Esophagus muscularis mucosa (tissue), 4 donors: Measurements from ENCODE around the gene MYO16. TPM values are rescaled to one million over a fixed set of nuclear protein-coding genes. Genes with fewer than 3 reads are reported as not detected.

Source experiments
- DNase-seq: peaks from one replicate; pipeline ENCODE4 v3.0.0-alpha.2; 2017; ENCODE audit errors: extremely low spot score
- H3K27ac ChIP-seq, 4 donors: fragments of 200-600 bp; sonication (generic); replicated peaks in 1 of 4; 1 replicate in 3 of 4; 2 replicates in 1 of 4; pipeline ENCODE4 v1.5.1; 2016 to 2019; ENCODE audit warnings: mild to moderate bottlenecking in 1 of 4
- H3K27me3 ChIP-seq, 4 donors: fragments of 200-600 bp; sonication (generic); one replicate each; pipeline versions ENCODE4 v1.5.1 to v1.6.0; 2016 to 2019
- H3K36me3 ChIP-seq, 4 donors: fragments of 200-600 bp; sonication (generic); one replicate each; pipeline ENCODE4 v1.5.1; 2016 to 2019
- H3K4me1 ChIP-seq, 4 donors: fragments of 200-600 bp; sonication (generic); one replicate each; pipeline ENCODE4 v1.5.1; 2016 to 2019
- H3K4me3 ChIP-seq, 4 donors: fragments of 200-600 bp; sonication (generic); 1 replicate in 2 of 4; 2 replicates in 2 of 4; pipeline ENCODE4 v1.5.1; 2016 to 2019; ENCODE audit warnings: mild to moderate bottlenecking in 4 of 4, moderate library complexity in 1 of 4
- H3K9me3 ChIP-seq, 4 donors: fragments of 200-600 bp; sonication (generic); 1 replicate in 3 of 4; 2 replicates in 1 of 4; pipeline ENCODE4 v1.5.1; 2016 to 2019
- EP300 ChIP-seq: sonication (generic); formaldehyde crosslinking; IDR thresholded peaks from one replicate; pipeline ENCODE4 v1.6.1; 2017; ENCODE audit warnings: antibody characterized with exemption
- POLR2A ChIP-seq: fragments of 450-650 bp; IDR thresholded peaks from one replicate; pipeline ENCODE4 v1.6.1; 2017; ENCODE audit warnings: antibody characterized with exemption, moderate library complexity, mild to moderate bottlenecking, low read depth
- POLR2AphosphoS5 ChIP-seq, 2 donors: sonication (generic); formaldehyde crosslinking; IDR thresholded peaks; one replicate each; pipeline ENCODE4 v1.6.1; 2017; ENCODE audit warnings: antibody characterized with exemption in 2 of 2
- WGBS: methylation state at CpG from one replicate; pipeline ENCODE4 v1.1.5; 2018; 5-methylcytosine and 5-hydroxymethylcytosine counted together
- intact Hi-C: fragments of 100-400 bp; cut with DNase I; formaldehyde crosslinking; loops from one replicate; pipeline ENCODE4 v1.15.1; 2023
- total RNA-seq, 4 donors: library from RNA; depleted of rRNA; stranded (reverse); fragments of >200 nt; gene quantifications; one replicate each; pipeline versions ENCODE4 v1.1.0 to v1.2.1, GENCODE V29; 2016
- TF ChIP-seq, protein P1 (sequence below), 3 experiments: fragments of 200-600 bp in 2 of 3; fragments of 450-650 bp in 1 of 3; sonication (generic) in 2 of 3; IDR thresholded peaks; one replicate each; pipeline ENCODE4 v1.5.1; 2017 to 2019; ENCODE audit warnings: antibody characterized with exemption in 3 of 3, mild to moderate bottlenecking in 2 of 3, moderate library complexity in 1 of 3

The MYO16 gene
- total RNA-seq, 4 donors from 2014 or later = 1.2 to 3.7 (median 1.8) TPM

DNA sequence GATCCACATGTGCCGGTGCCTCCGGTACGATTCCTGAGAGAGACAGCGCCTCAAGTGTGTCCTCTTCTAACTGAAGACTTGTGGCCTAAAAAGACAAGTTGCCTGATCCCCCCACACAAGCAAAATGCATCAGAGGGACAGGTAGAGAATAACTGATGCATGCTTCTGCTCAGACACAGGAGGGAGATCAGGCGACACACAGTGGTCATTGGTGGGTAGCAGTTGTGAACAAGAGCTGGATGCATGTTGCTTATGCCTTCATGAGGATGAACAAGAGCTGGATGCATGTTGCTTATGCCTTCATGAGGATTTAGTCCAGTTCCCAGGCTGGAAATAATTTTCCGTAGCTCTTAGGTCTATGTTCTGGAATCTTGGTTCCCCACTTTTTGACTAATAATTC, 505.6 kb downstream of the MYO16 start:
- Histone ChIP-seq H3K9me3 (no peaks in the 10 kb centered on the region), H3K4me1 (peaks cover 5 to 21% (median 15%) of the 10 kb centered on the region in 4 donors), H3K36me3 (no peaks in the 10 kb centered on the region), H3K27me3 (peaks cover 0 to 4% (median 0%) of the 10 kb centered on the region in 4 donors), H3K4me3 (no peak overlapping the region), H3K27ac (no peak overlapping the region)
- no peak for DNase-seq
- no peak for TF ChIP-seq POLR2AphosphoS5 (IDR thresholded peaks at IDR 0.05)
- no peak for TF ChIP-seq POLR2A
- TF ChIP-seq EP300 = no peak
- TF ChIP-seq, protein P1, sequence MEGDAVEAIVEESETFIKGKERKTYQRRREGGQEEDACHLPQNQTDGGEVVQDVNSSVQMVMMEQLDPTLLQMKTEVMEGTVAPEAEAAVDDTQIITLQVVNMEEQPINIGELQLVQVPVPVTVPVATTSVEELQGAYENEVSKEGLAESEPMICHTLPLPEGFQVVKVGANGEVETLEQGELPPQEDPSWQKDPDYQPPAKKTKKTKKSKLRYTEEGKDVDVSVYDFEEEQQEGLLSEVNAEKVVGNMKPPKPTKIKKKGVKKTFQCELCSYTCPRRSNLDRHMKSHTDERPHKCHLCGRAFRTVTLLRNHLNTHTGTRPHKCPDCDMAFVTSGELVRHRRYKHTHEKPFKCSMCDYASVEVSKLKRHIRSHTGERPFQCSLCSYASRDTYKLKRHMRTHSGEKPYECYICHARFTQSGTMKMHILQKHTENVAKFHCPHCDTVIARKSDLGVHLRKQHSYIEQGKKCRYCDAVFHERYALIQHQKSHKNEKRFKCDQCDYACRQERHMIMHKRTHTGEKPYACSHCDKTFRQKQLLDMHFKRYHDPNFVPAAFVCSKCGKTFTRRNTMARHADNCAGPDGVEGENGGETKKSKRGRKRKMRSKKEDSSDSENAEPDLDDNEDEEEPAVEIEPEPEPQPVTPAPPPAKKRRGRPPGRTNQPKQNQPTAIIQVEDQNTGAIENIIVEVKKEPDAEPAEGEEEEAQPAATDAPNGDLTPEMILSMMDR (IDR thresholded peaks at IDR 0.05) = no peak
- 84% methylated on average over 6 of the region's 6 CpGs for WGBS
- intact Hi-C loops = loop anchor here (10.0 kb wide), 1 partner anchor 170 kb away; no protein-coding TSS in a partner anchor

DNA sequence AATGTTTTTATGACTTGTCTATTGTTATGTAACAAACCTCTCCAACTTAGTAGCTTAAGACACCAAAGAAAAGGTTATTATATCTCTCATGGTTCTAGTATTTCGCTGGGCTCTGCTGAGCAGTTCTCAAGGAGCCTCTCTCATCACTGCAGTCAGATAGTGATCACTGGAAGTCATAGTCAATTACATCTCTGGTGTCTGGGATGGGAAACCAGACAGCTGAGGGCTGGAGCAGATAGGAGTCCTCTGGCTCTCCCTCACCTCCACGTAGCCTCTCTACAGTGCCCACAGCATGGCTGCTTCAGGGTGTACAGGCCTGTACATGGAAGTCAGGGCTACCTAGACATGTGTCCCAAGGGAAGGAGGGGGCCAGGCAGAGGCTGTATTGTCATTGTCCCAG, 507.5 kb downstream of the MYO16 start:
- WGBS = 92% methylated on average over 2 of the region's 2 CpGs
- DNase-seq = no peak
- Histone ChIP-seq H3K27ac (peak overlapping the region in 2 of 4 donors; percentile 34 to 41), H3K27me3 (peaks cover 0 to 17% (median 0%) of the 10 kb centered on the region in 4 donors), H3K9me3 (no peaks in the 10 kb centered on the region), H3K4me3 (no peak overlapping the region), H3K4me1 (peaks cover 1 to 25% (median 16%) of the 10 kb centered on the region in 4 donors), H3K36me3 (no peaks in the 10 kb centered on the region)
- intact Hi-C loops = loop anchor here (10.0 kb wide), 1 partner anchor 172 kb away; no protein-coding TSS in a partner anchor
- TF ChIP-seq EP300 (no peak), POLR2A (no peak)

DNA sequence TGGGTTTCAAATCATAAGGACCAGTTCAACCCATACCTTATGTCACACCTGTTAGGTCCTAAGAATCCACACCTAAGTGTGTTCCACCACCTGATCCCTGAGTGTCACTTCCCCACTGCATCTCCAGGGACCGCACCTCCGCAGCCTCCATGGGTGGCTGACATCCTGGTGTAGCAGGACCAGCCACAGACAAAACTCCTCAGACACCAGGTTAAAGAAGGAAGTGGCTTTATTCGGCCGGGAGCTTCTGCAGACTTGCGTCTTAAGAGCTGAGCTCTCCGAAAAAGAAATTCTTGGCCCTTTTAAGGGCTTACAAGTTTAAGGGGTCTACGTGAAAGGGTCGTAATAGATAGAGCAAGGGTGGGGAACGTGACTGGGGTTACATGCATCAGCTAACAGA, 509.9 kb downstream of the MYO16 start:
- Histone ChIP-seq H3K9me3 (no peaks in the 10 kb centered on the region), H3K4me1 (peaks cover 0 to 27% (median 13%) of the 10 kb centered on the region in 4 donors), H3K27ac (no peak overlapping the region), H3K36me3 (no peaks in the 10 kb centered on the region), H3K27me3 (peaks cover 0 to 17% (median 0%) of the 10 kb centered on the region in 4 donors), H3K4me3 (no peak overlapping the region)
- intact Hi-C loops = loop anchor here (10.0 kb wide), 1 partner anchor 175 kb away; no protein-coding TSS in a partner anchor
- WGBS = 96% methylated on average over 9 of the region's 9 CpGs
- TF ChIP-seq, protein P1 (IDR thresholded peaks at IDR 0.05) = no peak
- TF ChIP-seq EP300 (no peak), POLR2AphosphoS5 (IDR thresholded peaks at IDR 0.05) (no peak), POLR2A (no peak)
- no peak for DNase-seq

DNA sequence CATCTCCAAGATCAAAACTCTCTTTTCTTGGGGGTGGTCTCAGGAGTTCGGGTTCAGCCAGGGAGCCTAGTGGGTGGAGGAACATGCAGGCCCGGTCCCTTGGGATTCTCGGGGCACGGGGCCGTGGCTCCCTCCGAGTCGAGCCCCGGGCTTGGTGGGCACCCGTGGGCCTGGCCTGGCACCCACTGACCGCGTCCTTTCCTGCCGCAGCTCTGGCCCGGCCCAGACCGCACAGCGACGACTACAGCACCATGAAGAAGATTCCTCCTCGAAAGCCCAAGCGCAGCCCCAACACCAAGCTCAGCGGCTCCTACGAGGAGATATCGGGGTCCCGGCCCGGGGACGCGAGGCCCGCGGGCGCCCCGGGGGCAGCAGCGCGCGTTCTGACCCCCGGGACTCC, 510.6 kb downstream of the MYO16 start:
- Histone ChIP-seq H3K27me3 (peaks cover 0 to 17% (median 0%) of the 10 kb centered on the region in 4 donors), H3K9me3 (no peaks in the 10 kb centered on the region), H3K36me3 (no peaks in the 10 kb centered on the region), H3K4me1 (peaks cover 0 to 34% (median 15%) of the 10 kb centered on the region in 4 donors), H3K27ac (peak overlapping the region in 1 of 4 donors; percentile 63), H3K4me3 (peak overlapping the region; percentile 54 to 63 (median 58))
- WGBS = 100% methylated on average over 3 of the region's 33 CpGs
- intact Hi-C loops = loop anchor here (5.0 kb wide), 1 partner anchor 642 kb away; no protein-coding TSS in a partner anchor
- TF ChIP-seq POLR2A (no peak), EP300 (no peak), POLR2AphosphoS5 (IDR thresholded peaks at IDR 0.05) (no peak)
- TF ChIP-seq, protein P1 (IDR thresholded peaks at IDR 0.05) = no peak
- DNase-seq = no peak

DNA sequence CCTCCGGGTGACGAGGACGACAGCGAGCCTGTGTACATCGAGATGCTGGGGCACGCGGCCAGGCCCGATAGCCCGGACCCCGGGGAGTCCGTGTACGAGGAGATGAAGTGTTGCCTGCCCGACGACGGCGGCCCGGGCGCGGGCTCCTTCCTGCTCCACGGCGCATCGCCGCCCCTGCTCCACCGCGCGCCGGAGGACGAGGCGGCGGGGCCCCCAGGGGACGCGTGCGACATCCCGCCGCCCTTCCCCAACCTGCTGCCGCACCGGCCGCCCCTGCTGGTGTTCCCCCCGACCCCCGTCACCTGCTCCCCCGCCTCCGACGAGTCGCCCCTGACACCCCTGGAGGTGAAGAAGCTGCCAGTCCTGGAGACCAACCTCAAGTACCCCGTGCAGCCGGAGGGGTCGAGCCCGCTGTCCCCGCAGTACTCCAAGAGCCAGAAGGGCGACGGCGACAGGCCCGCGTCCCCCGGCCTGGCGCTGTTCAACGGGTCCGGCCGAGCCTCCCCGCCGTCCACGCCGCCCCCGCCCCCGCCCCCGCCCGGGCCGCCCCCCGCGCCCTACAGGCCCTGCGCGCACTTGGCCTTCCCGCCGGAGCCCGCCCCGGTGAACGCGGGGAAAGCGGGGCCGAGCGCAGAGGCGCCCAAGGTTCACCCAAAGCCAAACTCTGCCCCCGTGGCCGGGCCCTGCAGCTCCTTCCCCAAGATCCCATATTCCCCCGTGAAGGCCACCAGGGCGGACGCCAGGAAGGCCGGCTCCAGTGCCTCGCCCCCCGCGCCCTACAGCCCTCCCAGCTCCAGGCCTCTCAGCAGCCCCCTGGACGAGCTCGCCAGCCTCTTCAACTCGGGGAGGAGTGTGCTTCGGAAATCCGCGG, 511.3 kb downstream of the MYO16 start:
- no CpG with 5 or more reads among the region's 97 CpGs for WGBS
- TF ChIP-seq POLR2A (no peak), EP300 (no peak), POLR2AphosphoS5 (IDR thresholded peaks at IDR 0.05) (no peak)
- TF ChIP-seq, protein P1 (IDR thresholded peaks at IDR 0.05) = no peak
- peak overlapping the region; percentile 63 to 68 (median 65) for H3K27ac ChIP-seq

More for the DNA sequence above, 511.3 kb downstream of the MYO16 start:
- Histone ChIP-seq H3K4me3 (peak overlapping the region; percentile 54 to 63 (median 58)), H3K36me3 (no peaks in the 10 kb centered on the region), H3K27me3 (peaks cover 0 to 17% (median 0%) of the 10 kb centered on the region in 4 donors), H3K9me3 (no peaks in the 10 kb centered on the region), H3K4me1 (peaks cover 0 to 40% (median 22%) of the 10 kb centered on the region in 4 donors)
- intact Hi-C loops = loop anchor here (5.0 kb wide), 1 partner anchor 642 kb away; no protein-coding TSS in a partner anchor
- no peak for DNase-seq
